Omental fat pad (tissue), 4 donors: ENCODE measurements around the gene GRIA2. TPM values are rescaled to one million over a fixed set of nuclear protein-coding genes. Genes with fewer than 3 reads are reported as not detected.
"Not testable (repeated sequence)": the region's sequence is repeated elsewhere in the genome, so short reads cannot be mapped to it uniquely, and the experiment has no call there.

Experiments used
- ATAC-seq: fragments of 150-250 bp; one replicate; pipeline ENCODE4 v1.9.1; 2016; ENCODE audit warnings: mild to moderate bottlenecking, moderate library complexity; ENCODE audit not compliant: low FRiP score
- DNase-seq: peaks from one replicate; pipeline ENCODE4 v3.0.0-alpha.2; 2019; ENCODE audit warnings: low spot score
- CTCF ChIP-seq, 3 donors: fragments of 450-650 bp; IDR thresholded peaks; one replicate each; pipeline ENCODE4 v1.5.1; 2016 to 2017; ENCODE audit warnings: antibody characterized with exemption in 3 of 3, mild to moderate bottlenecking in 3 of 3, moderate library complexity in 2 of 3
- total RNA-seq, 4 donors: library from RNA; depleted of rRNA; stranded (reverse); fragments of >200 nt; gene quantifications; one replicate each; pipeline ENCODE4 v1.1.0, GENCODE V29; 2016

Gene GRIA2
- total RNA-seq, 4 donors from 2014 or later, result not detected

GRCh38 chr4:157245351-157245750 is 24.8 kb downstream of the GRIA2 start:
- no peak for ATAC-seq
- TF ChIP-seq CTCF (IDR thresholded peaks at IDR 0.05), result no peak
- DNase-seq, result no peak

- DNase-seq (no peak), ATAC-seq (no peak)
- TF ChIP-seq CTCF (IDR thresholded peaks at IDR 0.05), result no peak
Observed at GRCh38 chr4:157246964-157247363, 26.4 kb downstream of the GRIA2 start.

GRCh38 chr4:157258165-157258564 is 37.6 kb downstream of the GRIA2 start:
- not testable (repeated sequence) for DNase-seq, ATAC-seq

GRCh38 chr4:157265281-157265680 is 44.8 kb downstream of the GRIA2 start:
- ATAC-seq (no peak), DNase-seq (no peak)
- no peak for TF ChIP-seq CTCF (IDR thresholded peaks at IDR 0.05)

- DNase-seq (no peak), ATAC-seq (no peak)
- TF ChIP-seq CTCF (IDR thresholded peaks at IDR 0.05), result no peak
Observed at GRCh38 chr4:157270108-157270507, 49.6 kb downstream of the GRIA2 start.

- ATAC-seq (no peak), DNase-seq (no peak)
- TF ChIP-seq CTCF (IDR thresholded peaks at IDR 0.05), result no peak
Observed at GRCh38 chr4:157270552-157270951, 50.0 kb downstream of the GRIA2 start.

GRCh38 chr4:157271166-157271869 is 50.8 kb downstream of the GRIA2 start:
- TF ChIP-seq CTCF (IDR thresholded peaks at IDR 0.05), result no peak
- ATAC-seq (no peak), DNase-seq (no peak)
